NCI-H1694 treated with DMSO at 0.1 percent for 48 hours (cell line): ENCODE measurements around the gene MAP3K10.

Experiments
- DNase-seq: peaks from one replicate; lab custom pipeline; 2025; lab: John Stamatoyannopoulos, UW

Gene MAP3K10

DNA sequence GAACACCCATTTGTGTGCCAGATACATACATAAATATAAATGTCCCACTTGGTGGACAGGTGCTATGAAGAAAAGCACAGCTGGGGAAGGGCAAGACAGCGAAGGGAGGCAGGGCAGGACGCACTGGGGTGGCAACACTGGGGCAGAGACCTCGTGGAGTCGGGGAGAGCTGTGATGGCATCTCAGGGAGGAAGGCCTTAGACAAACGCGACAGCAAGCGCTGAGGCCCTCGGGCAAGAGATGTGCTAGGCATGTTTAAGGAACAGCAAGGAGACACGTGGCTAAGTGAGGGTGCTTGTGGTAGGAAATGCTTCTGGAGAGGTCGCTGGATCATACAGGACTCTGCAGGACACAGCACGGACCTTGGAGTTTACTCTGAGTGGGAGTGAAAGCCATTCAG is 58.6 kb downstream of the MAP3K10 start:
- no peak for DNase-seq

- DNase-seq = no peak
Observed at GRCh38 chr19:40251244-40251643, 60.0 kb downstream of the MAP3K10 start.

DNA sequence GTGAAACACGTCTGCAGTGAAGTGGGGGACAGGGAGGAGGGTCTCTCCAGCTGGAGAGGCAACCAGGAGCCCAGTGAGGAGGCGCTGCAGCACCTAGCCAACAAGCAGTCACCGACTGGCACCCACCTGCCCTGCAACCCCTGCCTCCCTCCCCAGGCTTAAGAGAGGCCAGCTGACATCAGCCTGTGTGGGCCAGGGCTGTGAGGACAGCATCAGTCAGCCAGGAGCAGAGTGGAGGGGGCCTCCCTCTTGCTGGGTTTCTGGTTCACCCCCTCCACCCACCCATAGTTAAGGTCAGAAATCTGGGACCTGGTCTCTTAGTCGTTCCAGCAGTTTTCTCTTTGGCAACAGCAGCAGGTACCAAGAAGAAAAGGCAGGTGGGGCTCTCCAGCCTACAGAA is 60.8 kb downstream of the MAP3K10 start:
- no peak for DNase-seq

DNA sequence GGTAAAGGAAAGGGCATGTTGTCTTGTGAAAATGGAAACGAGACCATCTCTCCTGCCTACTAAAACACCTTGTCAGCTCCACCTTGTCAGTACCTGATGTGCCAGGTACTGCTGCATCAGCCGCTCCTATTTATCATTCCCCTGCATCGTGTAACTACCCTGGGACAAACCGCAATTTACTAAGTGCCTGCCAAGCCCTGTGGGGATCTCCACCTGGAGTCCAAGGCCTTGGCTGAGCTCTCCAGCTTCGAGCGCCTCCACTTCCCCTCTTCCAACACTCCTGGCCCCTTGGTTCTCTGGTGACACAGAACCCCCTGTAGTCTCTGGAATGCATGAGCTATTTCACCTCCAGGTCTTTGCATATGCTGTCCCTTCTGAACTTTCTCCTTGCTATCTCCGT is 61.2 kb downstream of the MAP3K10 start:
- no peak for DNase-seq

- DNase-seq = no peak
Observed at GRCh38 chr19:40253611-40254092, 62.4 kb downstream of the MAP3K10 start.

DNA sequence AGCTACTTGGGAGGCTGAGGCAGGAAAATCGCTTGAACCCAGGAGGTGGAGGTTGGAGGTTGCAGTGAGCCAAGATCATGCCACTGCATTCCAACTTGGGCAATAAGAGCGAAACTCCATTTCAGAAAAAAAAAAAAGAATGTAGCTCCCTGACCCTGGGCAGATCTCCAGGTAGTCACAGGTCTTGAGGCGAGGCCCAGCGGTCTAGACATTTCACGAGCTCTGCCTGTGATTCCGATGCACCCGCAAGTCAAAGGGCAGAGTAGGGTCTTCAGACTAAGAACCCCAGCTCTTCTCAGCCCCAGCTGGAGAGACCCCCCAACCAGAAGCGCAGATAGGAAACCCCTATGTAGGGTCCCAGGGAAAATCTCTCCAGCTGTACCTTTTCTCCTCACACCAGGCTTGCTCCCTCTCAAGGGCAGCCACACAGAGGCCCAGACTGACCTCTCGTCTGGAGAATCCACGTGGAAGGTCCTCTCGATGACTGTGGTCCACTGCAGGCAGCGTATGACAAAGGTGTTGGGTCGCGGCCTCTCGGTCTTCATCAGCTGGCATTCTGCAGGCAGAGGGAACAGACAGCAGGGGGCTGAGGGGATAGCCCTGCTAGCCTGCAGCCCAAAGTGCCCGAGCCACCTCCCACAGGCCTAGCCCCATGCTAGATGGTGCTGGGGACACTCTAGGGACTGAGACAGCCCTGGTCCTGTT is 63.6 kb downstream of the MAP3K10 start:
- DNase-seq = no peak

DNA sequence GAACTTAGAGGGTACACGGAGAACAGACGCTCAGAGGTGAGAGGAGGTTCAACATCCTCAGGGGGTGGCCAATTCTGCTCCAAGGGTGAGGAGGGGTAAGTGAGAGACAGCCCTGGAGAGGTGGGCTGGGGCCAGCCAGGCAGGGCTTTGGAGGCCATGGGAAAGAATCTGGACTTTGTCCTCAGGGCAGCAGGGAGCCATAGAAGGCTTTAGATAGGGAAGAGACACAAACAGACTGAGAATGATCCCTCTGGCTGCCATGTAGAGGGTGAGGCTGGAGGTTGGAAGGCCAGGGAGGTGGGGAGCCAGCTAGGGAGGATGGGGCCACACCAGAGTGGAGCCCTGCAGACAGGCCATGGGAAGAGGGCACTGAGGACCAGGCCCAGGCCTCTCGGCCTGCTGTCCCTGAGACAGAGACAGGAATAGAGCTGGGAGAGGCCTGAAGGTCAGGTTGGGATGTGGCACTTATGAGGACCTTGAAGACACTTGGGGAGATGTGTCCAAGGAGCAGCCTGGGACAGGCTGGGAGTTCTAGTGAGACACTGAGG is 64.5 kb downstream of the MAP3K10 start:
- no peak for DNase-seq

- no peak for DNase-seq
Observed at GRCh38 chr19:40256512-40256911, 65.3 kb downstream of the MAP3K10 start.

GRCh38 chr19:40257096-40257517 is 65.9 kb downstream of the MAP3K10 start:
- no peak for DNase-seq

GRCh38 chr19:40261631-40262030 is 70.4 kb downstream of the MAP3K10 start:
- DNase-seq = no peak

DNA sequence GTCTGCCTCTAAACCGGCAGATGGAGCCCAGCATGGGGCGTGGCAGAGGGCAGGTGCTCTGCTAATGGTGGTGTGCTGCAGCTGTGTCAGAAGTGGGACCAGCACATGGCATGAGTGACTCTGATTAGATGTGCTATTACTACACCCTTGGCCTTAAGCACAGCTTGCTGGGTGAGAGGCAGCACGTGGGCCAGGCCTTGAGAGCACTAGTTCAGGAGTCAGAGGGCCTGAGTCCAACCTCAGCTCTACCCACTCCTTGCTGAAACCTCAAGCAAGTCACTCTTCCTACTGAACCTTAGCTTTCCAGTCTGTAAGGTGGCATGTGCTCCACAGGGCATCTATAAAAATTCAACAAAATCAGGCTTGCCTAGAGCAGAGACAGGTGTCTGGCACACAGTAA is 71.2 kb downstream of the MAP3K10 start:
- DNase-seq = no peak

DNA sequence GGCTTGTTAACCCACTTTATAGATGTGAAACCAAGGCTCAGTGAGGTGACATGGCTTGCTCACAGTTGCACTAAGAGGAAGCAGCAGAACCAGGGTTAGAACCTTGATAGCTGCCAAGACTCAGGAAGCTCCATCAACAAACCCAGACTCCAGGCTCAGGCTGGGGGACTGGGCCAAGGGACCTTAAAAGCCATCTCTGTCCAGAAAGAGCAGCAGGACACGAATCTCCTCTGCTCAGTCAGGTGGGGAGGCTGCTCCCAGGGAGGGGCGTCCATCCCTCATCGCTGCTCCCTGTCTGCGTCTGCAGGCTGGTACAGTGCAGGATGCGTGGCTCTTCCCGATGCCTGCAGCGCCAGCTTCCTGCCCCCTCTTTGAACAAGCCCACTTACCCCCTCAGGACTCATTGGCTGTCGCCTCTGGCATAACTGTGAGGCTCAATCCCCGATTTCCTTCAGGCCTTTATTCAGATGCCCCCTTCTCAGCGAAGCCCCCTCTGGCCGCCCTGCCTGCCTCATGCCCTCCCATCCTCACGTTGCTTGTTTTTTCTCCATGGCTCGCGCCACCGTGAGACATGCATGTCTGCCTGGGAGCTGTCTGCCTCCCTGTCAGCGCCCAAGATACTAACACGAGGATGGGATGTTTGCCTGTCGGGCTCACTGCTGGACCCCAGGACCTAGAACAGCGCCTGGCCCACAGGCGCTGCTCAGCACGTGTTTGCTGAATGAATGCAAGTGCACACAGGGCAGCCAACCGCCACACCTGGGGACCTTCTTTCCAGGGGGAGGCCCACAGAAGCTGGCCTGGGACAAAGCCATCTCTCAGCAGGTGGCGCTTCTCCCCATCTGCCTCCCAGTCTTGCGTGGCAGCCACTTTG is 72.5 kb downstream of the MAP3K10 start:
- no peak for DNase-seq

DNA sequence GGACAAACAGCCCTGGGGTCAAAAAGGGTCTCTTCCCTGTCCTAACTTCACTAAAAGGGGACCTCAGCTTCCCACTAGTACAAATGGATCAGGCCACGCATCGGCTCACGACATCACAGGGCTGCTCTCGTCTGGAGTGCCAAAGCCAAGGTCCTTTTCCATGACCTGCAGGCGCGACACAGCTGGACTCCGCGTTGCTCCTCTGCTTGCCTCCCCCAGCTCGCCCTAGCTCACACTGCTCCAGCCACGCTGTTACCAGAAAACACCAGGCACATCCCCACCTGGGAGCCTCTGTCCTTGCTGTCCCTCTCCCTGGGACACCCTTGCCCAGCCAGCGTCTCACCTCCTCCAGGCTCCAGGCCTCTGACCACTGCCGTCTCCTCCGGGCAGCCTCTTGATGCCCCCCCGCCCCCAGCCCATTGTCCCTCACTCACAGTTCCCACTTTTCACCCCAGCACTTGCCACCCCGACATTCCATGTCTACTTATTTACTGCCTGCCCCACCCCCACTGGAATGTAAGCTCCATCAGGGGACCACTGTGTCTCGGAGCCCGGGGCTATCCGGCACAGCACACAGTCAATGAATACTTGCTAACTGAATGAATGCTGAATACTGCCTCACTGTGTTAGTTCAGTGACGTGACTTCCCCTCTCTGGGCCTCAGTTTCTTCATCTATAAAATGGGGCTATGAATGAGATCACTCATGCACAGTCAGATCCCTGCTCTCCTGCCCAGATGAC is 73.3 kb downstream of the MAP3K10 start:
- no peak for DNase-seq
